IMR-90 (cell line): ENCODE measurements around the gene CD1D. TPM values are rescaled to one million over a fixed set of nuclear protein-coding genes. Genes with fewer than 3 reads are reported as not detected.

Experiments used
- ATAC-seq: fragments of 200-7000 bp; cut with Tn5 transposase; 2 replicates; pipeline ENCODE4 v1.9.1; 2020; ENCODE audit warnings: low read depth, mild to moderate bottlenecking, moderate library complexity
- BruUV-seq: library from RNA; stranded (reverse); fragments of 400-500 nt; replicated peaks from 2 replicates; lab custom pipeline; 2021; lab: Mats Ljungman, UMichigan
- CTCF ChIA-PET: fragments of 300-600 bp; formaldehyde crosslinking; extraction: SDS; loops from one replicate; lab custom pipeline; 2021; ENCODE audit warnings: antibody characterized with exemption; lab: Yijun Ruan, JAX
- POLR2A ChIA-PET: fragments of 300-600 bp; sonication (Branson Sonifier 250); formaldehyde crosslinking; loops from one replicate; lab custom pipeline; 2022; ENCODE audit warnings: antibody characterized with exemption; ENCODE audit not compliant: unreplicated experiment; lab: Charles Lee
- DNase-seq: peaks from one replicate; pipeline ENCODE4 v3.0.0; 2013
- H2AFZ ChIP-seq: replicated peaks from 2 replicates; pipeline ENCODE3; 2013; ENCODE audit warnings: low read length, mild to moderate bottlenecking; ENCODE audit not compliant: poor library complexity
- H2AK5ac ChIP-seq: 2 replicates; pipeline ENCODE4 v1.6.1; 2013; ENCODE audit warnings: low read depth, low read length, inconsistent platforms
- H2AK9ac ChIP-seq: replicated peaks from 2 replicates; pipeline ENCODE3; 2013; ENCODE audit warnings: mild to moderate bottlenecking, low read depth, low read length, moderate library complexity; ENCODE audit not compliant: poor library complexity
- H2BK120ac ChIP-seq: 2 replicates; pipeline ENCODE4 v1.6.1; 2013; ENCODE audit warnings: low read depth, low read length, inconsistent platforms
- H2BK15ac ChIP-seq: 3 replicates; pipeline ENCODE4 v1.6.1; 2013; ENCODE audit warnings: low read depth, low read length, inconsistent platforms
- H2BK20ac ChIP-seq: 2 replicates; pipeline ENCODE4 v1.6.1; 2013; ENCODE audit warnings: low read depth, mild to moderate bottlenecking, inconsistent platforms, low read length, moderate library complexity
- H2BK5ac ChIP-seq: 2 replicates; pipeline ENCODE4 v1.6.1; 2013; ENCODE audit warnings: mild to moderate bottlenecking, low read depth, low read length, inconsistent platforms; ENCODE audit not compliant: poor library complexity, severe bottlenecking
- H3K14ac ChIP-seq: replicated peaks from 2 replicates; pipeline ENCODE4 v1.6.1; 2013; ENCODE audit warnings: low read depth, low read length, inconsistent platforms
- H3K18ac ChIP-seq: 2 replicates; pipeline ENCODE4 v1.6.1; 2013; ENCODE audit warnings: low read depth, low read length, control low read depth
- H3K23ac ChIP-seq: 2 replicates; pipeline ENCODE4 v1.6.1; 2013; ENCODE audit warnings: low read depth, low read length, inconsistent platforms
- H3K27ac ChIP-seq: 2 replicates; pipeline ENCODE4 v1.5.1; 2013; ENCODE audit warnings: mild to moderate bottlenecking, control low read depth, low read length; ENCODE audit not compliant: insufficient read depth
- H3K27me3 ChIP-seq: 2 replicates; pipeline ENCODE4 v1.6.1; 2013; ENCODE audit warnings: low read length; ENCODE audit not compliant: control insufficient read depth, insufficient read depth
- H3K36me3 ChIP-seq: 2 replicates; pipeline ENCODE4 v1.6.1; 2013; ENCODE audit warnings: low read length, mixed read lengths; ENCODE audit not compliant: control insufficient read depth, insufficient read depth
- H3K4ac ChIP-seq: 2 replicates; pipeline ENCODE4 v1.6.1; 2013; ENCODE audit warnings: low read depth, low read length, inconsistent platforms
- H3K4me1 ChIP-seq: 2 replicates; pipeline ENCODE4 v1.6.1; 2013; ENCODE audit warnings: low read length, mixed read lengths; ENCODE audit not compliant: control insufficient read depth, insufficient read depth
- H3K4me2 ChIP-seq: 2 replicates; pipeline ENCODE4 v1.6.1; 2013; ENCODE audit warnings: low read depth, mild to moderate bottlenecking, control low read depth, low read length, moderate library complexity
- H3K4me3 ChIP-seq: 2 replicates; pipeline ENCODE4 v1.5.1; 2013; ENCODE audit warnings: low read depth, mild to moderate bottlenecking, control low read depth, low read length, moderate library complexity; ENCODE audit not compliant: insufficient read depth
- H3K56ac ChIP-seq: 2 replicates; pipeline ENCODE4 v1.6.1; 2013; ENCODE audit warnings: low read length, inconsistent platforms; ENCODE audit not compliant: insufficient read depth; ENCODE audit errors: extremely low read depth
- H3K79me1 ChIP-seq, 2 experiments: 2 replicates each; pipeline ENCODE4 v1.6.1; 2013; ENCODE audit warnings: low read length in 2 of 2, inconsistent platforms in 1 of 2, low read depth in 1 of 2
- H3K9ac ChIP-seq: 2 replicates; pipeline ENCODE4 v1.6.1; 2013; ENCODE audit warnings: low read depth, low read length, control low read depth
- H3K9me1 ChIP-seq: 2 replicates; pipeline ENCODE4 v1.6.1; 2013; ENCODE audit warnings: low read length, inconsistent platforms; ENCODE audit not compliant: insufficient read depth
- H3K9me3 ChIP-seq: 2 replicates; pipeline ENCODE4 v1.6.1; 2013; ENCODE audit warnings: low read length; ENCODE audit not compliant: control insufficient read depth, insufficient read depth
- H4K20me1 ChIP-seq: 2 replicates; pipeline ENCODE4 v1.6.1; 2013; ENCODE audit warnings: low read length, inconsistent platforms; ENCODE audit not compliant: insufficient read depth
- H4K5ac ChIP-seq: 2 replicates; pipeline ENCODE4 v1.6.1; 2013; ENCODE audit warnings: mild to moderate bottlenecking, low read depth, low read length, control low read depth
- H4K8ac ChIP-seq, 2 experiments: 2 replicates each; pipeline ENCODE4 v1.6.1; 2013; ENCODE audit warnings: low read depth in 2 of 2, low read length in 2 of 2, control low read depth in 1 of 2, inconsistent platforms in 1 of 2
- H4K91ac ChIP-seq: 2 replicates; pipeline ENCODE4 v1.6.1; 2013; ENCODE audit warnings: low read depth, low read length, inconsistent platforms; ENCODE audit not compliant: insufficient read depth
- BHLHE40 ChIP-seq: fragments of 150-350 bp; IDR thresholded peaks from 2 replicates; pipeline ENCODE4 v1.6.1; 2016; ENCODE audit warnings: mild to moderate bottlenecking, low read depth, low read length
- CEBPB ChIP-seq: IDR thresholded peaks from 2 replicates; pipeline ENCODE4 v1.6.1; 2012; ENCODE audit warnings: low read depth, low read length, improper control_type of control experiment
- CHD1 ChIP-seq: IDR thresholded peaks from 2 replicates; pipeline ENCODE4 v1.6.1; 2012; ENCODE audit warnings: low read depth, low read length, improper control_type of control experiment
- CTCF ChIP-seq: conservative IDR thresholded peaks from 2 replicates; pipeline ENCODE4 v1.5.1; 2012; ENCODE audit warnings: mild to moderate bottlenecking, low read depth, low read length, improper control_type of control experiment
- ELK1 ChIP-seq: fragments of 150-350 bp; IDR thresholded peaks from 2 replicates; pipeline ENCODE4 v1.6.1; 2016; ENCODE audit warnings: low read depth, mild to moderate bottlenecking, low read length, moderate library complexity, borderline replicate concordance
- FOS ChIP-seq: fragments of 150-350 bp; IDR thresholded peaks from 2 replicates; pipeline ENCODE4 v1.6.1; 2016; ENCODE audit warnings: low read depth, low read length
- MAFK ChIP-seq: IDR thresholded peaks from 2 replicates; pipeline ENCODE4 v1.6.1; 2012; ENCODE audit warnings: low read depth, low read length, improper control_type of control experiment
- MAZ ChIP-seq: IDR thresholded peaks from 2 replicates; pipeline ENCODE4 v1.6.1; 2012; ENCODE audit warnings: low read depth, mild to moderate bottlenecking, low read length, improper control_type of control experiment, moderate library complexity, borderline replicate concordance
- MXI1 ChIP-seq: IDR thresholded peaks from 2 replicates; pipeline ENCODE4 v1.6.1; 2012; ENCODE audit warnings: low read depth, mild to moderate bottlenecking, low read length, moderate library complexity, borderline replicate concordance
- NFE2L2 ChIP-seq: fragments of 150-350 bp; IDR thresholded peaks from 2 replicates; pipeline ENCODE4 v1.6.1; 2016; ENCODE audit warnings: low read depth, mild to moderate bottlenecking, low read length
- POLR2A ChIP-seq: IDR thresholded peaks from 2 replicates; pipeline ENCODE4 v1.6.1; 2012; ENCODE audit warnings: mild to moderate bottlenecking, low read depth, low read length
- RAD21 ChIP-seq: IDR thresholded peaks from 2 replicates; pipeline ENCODE4 v1.6.1; 2012; ENCODE audit warnings: low read length, improper control_type of control experiment
- RCOR1 ChIP-seq: IDR thresholded peaks from 2 replicates; pipeline ENCODE4 v1.6.1; 2012; ENCODE audit warnings: mild to moderate bottlenecking, low read length, improper control_type of control experiment; ENCODE audit not compliant: insufficient replicate concordance
- RFX5 ChIP-seq: IDR thresholded peaks from 2 replicates; pipeline ENCODE4 v1.8.0; 2012; ENCODE audit warnings: low read depth, mild to moderate bottlenecking, low read length, moderate library complexity
- SMC3 ChIP-seq: fragments of 150-350 bp; IDR thresholded peaks from 2 replicates; pipeline ENCODE4 v1.6.1; 2016; ENCODE audit warnings: low read depth, mild to moderate bottlenecking, antibody characterized with exemption, low read length, moderate library complexity
- USF2 ChIP-seq: fragments of 150-350 bp; IDR thresholded peaks from 2 replicates; pipeline ENCODE4 v1.6.1; 2017; ENCODE audit warnings: mild to moderate bottlenecking, antibody characterized with exemption, low read length, low read depth
- dilution Hi-C: fragments of 300-500 bp; cut with HindIII; formaldehyde crosslinking; loops from one replicate; pipeline ENCODE4 v1.14.3; 2018; ENCODE audit warnings: low sequenced_read_pairs; ENCODE audit not compliant: unreplicated experiment
- in situ Hi-C: fragments of 300-500 bp; cut with MboI; formaldehyde crosslinking; loops from 3 replicates; pipeline ENCODE4 v1.14.3; 2019; ENCODE audit warnings: low sequenced_read_pairs, inconsistent platforms, mixed read lengths
- intact Hi-C: fragments of 100-400 bp; cut with micrococcal nuclease; formaldehyde crosslinking; loops from 2 replicates; pipeline ENCODE4 v1.10.0; 2022
- polyA plus RNA-seq, 3 experiments: library from polyadenylated mRNA; depleted of rRNA; stranded (reverse); fragments of >200 nt; gene quantifications; 2 replicates each; pipeline ENCODE4 v1.2.3, GENCODE V29; 2012; ENCODE audit warnings: low replicate concordance in 1 of 3
- total RNA-seq: library from RNA; depleted of rRNA; stranded (reverse); fragments of >200 nt; gene quantifications from 2 replicates; pipeline ENCODE4 v1.2.3, GENCODE V29; 2012

The CD1D gene
- total and polyA plus RNA-seq, 2 of the 4 experiments (the other 2 are of a cell fraction), result not detected

- Histone ChIP-seq H3K9me3 (no peaks in the 10 kb centered on the region), H2BK20ac (no peak overlapping the region), H4K8ac (no peak overlapping the region), H3K27ac (no peak overlapping the region), H3K4me1 (peaks cover 3% of the 10 kb centered on the region), H3K4me2 (no peak overlapping the region), H3K56ac (no peak overlapping the region), H3K23ac (no peak overlapping the region), H2BK15ac (no peak overlapping the region), H2AFZ (no peak overlapping the region), H3K79me1 (no peaks in the 10 kb centered on the region), H3K14ac (no peak overlapping the region), H3K18ac (no peak overlapping the region), H3K9me1 (peaks cover 6% of the 10 kb centered on the region), H2AK9ac (no peak overlapping the region), H4K91ac (no peak overlapping the region), H2BK5ac (no peak overlapping the region), H4K5ac (no peak overlapping the region), H4K20me1 (no peaks in the 10 kb centered on the region), H3K36me3 (no peaks in the 10 kb centered on the region), H3K4ac (no peak overlapping the region), H3K27me3 (no peaks in the 10 kb centered on the region), H3K4me3 (no peak overlapping the region), H2BK120ac (no peak overlapping the region), H2AK5ac (no peak overlapping the region), H3K9ac (no peak overlapping the region)
- ATAC-seq (no peak), DNase-seq (peak; percentile 57)
- TF ChIP-seq MAZ (no peak), RFX5 (no peak), USF2 (no peak), POLR2A (no peak), BHLHE40 (no peak), MXI1 (no peak), NFE2L2 (no peak), FOS (no peak), CEBPB (no peak), SMC3 (no peak), MAFK (no peak), ELK1 (no peak), CHD1 (no peak), CTCF (no peak), RCOR1 (no peak), RAD21 (no peak)
- POLR2A ChIA-PET, result no interaction called here
- CTCF ChIA-PET, result interaction anchor here (0.6 kb wide), 2 partner anchors 21 to 177 kb away, joined by 3 to 11 read pairs; no protein-coding TSS in a partner anchor
- in situ Hi-C loops, result loop anchor here (25.0 kb wide), 1 partner anchor 783 kb away; no protein-coding TSS in a partner anchor
- intact Hi-C loops, result no loop called here
- no TSS peak for BruUV-seq
- dilution Hi-C loops, result loop anchor here (25.0 kb wide), 1 partner anchor 183 kb away; no protein-coding TSS in a partner anchor
Measured at GRCh38 chr1:158145173-158145719, 35.4 kb upstream of the CD1D start.
